Tracheal epithelial cell (primary cell): ENCODE data around the gene INTS2. TPM values are rescaled to one million over a fixed set of nuclear protein-coding genes. Genes with fewer than 3 reads are reported as not detected.

ENCODE experiments used
- total RNA-seq: library from RNA; depleted of rRNA; stranded (reverse); fragments of >200 nt; gene quantifications from 2 replicates; pipeline ENCODE4 v1.2.1, GENCODE V29; 2014

Gene INTS2, protein sequence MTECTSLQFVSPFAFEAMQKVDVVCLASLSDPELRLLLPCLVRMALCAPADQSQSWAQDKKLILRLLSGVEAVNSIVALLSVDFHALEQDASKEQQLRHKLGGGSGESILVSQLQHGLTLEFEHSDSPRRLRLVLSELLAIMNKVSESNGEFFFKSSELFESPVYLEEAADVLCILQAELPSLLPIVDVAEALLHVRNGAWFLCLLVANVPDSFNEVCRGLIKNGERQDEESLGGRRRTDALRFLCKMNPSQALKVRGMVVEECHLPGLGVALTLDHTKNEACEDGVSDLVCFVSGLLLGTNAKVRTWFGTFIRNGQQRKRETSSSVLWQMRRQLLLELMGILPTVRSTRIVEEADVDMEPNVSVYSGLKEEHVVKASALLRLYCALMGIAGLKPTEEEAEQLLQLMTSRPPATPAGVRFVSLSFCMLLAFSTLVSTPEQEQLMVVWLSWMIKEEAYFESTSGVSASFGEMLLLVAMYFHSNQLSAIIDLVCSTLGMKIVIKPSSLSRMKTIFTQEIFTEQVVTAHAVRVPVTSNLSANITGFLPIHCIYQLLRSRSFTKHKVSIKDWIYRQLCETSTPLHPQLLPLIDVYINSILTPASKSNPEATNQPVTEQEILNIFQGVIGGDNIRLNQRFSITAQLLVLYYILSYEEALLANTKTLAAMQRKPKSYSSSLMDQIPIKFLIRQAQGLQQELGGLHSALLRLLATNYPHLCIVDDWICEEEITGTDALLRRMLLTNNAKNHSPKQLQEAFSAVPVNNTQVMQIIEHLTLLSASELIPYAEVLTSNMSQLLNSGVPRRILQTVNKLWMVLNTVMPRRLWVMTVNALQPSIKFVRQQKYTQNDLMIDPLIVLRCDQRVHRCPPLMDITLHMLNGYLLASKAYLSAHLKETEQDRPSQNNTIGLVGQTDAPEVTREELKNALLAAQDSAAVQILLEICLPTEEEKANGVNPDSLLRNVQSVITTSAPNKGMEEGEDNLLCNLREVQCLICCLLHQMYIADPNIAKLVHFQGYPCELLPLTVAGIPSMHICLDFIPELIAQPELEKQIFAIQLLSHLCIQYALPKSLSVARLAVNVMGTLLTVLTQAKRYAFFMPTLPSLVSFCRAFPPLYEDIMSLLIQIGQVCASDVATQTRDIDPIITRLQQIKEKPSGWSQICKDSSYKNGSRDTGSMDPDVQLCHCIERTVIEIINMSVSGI
- total RNA-seq, result 12.8 and 20.5 TPM in 2 replicates

DNA sequence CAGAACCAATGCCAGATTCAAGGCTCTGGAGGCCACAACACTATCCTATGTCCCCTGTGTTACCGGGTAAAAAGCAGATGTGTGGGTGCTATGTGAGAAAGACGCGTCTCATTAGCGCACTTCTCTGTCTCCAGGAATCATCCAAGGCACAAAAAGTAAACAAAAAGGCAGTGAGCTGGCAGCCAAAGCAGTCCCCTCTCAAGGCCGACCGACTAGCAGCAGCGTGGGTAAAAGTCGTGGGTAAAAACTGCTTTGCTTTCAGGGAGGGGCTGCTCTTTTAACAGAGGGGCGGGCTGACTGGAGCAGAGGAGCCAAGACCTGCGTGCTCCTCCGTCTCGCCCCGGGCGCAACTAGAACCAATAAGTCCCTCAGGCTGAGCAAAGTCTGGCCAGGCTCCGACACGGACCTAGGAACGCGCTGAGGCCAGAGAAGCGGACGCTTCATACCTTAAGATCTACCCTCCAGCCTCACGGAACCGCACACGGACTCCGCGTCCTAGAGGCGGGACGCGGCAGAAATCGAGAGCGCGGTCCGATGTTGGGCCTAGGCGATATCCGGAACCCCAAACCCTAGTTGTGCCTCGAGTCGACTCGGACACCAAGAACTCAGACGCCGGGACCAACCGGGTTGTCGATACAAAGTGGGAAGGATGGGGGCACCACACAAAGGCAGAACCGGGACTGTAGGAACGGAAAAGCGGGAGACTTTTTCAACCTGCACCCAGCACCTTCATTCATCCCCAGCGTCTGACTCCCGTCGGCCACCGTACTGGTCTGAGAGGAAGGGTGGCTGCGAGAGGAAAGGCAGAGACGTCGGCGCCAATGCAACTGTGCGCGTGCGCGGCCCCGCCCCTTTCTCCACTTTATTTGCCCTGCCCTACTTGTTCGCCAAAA is at the start of gene INTS2:
Gene INTS2, minus strand, starts transcription at position 775 of the 893 bp plus-strand sequence. CDS start 1,338 bp downstream, outside the sequence.

GRCh38 chr17:61862975-61863800 is 64.6 kb downstream of the INTS2 start, which contains the start of gene BRIP1:
TSS of gene BRIP1 (minus strand) at chr17:61863528. CDS start at chr17:61861539, 1,989 bp downstream.

Other genes with a start within 250 kb of the INTS2 start
- gene BRIP1, start 64.5 kb downstream of the INTS2 start, total RNA-seq, result 1.5 and 3.6 TPM in 2 replicates
- 27.1 and 34.0 TPM in 2 replicates for gene MED13, start 137.3 kb upstream of the INTS2 start, total RNA-seq